Esophagus squamous epithelium (tissue), 5 donors: Measurements from ENCODE around the gene MAP4K4. TPM values are rescaled to one million over a fixed set of nuclear protein-coding genes. Genes with fewer than 3 reads are reported as not detected.

ENCODE experiments used
- DNase-seq: peaks from one replicate; lab custom pipeline; 2025; lab: John Stamatoyannopoulos, UW
- H3K27ac ChIP-seq, 4 donors: fragments of 200-600 bp; sonication (generic); one replicate each; pipeline ENCODE4 v1.5.1; 2016 to 2019; ENCODE audit warnings: mild to moderate bottlenecking in 1 of 4
- H3K27me3 ChIP-seq, 4 donors: fragments of 200-600 bp; sonication (generic); 1 replicate in 3 of 4; 2 replicates in 1 of 4; pipeline versions ENCODE4 v1.5.1 to v1.6.0; 2017 to 2021; ENCODE audit warnings: antibody characterized with exemption in 1 of 4
- H3K36me3 ChIP-seq, 3 donors: fragments of 200-600 bp; sonication (generic); one replicate each; pipeline ENCODE4 v1.5.1; 2016 to 2019
- H3K4me1 ChIP-seq, 3 donors: fragments of 200-600 bp; sonication (generic); one replicate each; pipeline ENCODE4 v1.5.1; 2017 to 2019
- H3K4me3 ChIP-seq, 4 donors: fragments of 200-600 bp; sonication (generic); 1 replicate in 3 of 4; 2 replicates in 1 of 4; pipeline ENCODE4 v1.5.1; 2016 to 2019; ENCODE audit warnings: mild to moderate bottlenecking in 2 of 4, moderate library complexity in 1 of 4
- H3K9me3 ChIP-seq, 3 donors: fragments of 200-600 bp; sonication (generic); one replicate each; pipeline ENCODE4 v1.5.1; 2016 to 2019
- POLR2A ChIP-seq, 4 donors: fragments of 450-650 bp; IDR thresholded peaks; one replicate each; pipeline ENCODE4 v1.6.1; 2017; ENCODE audit warnings: antibody characterized with exemption in 4 of 4, mild to moderate bottlenecking in 4 of 4, moderate library complexity in 3 of 4
- WGBS, 2 donors: methylation state at CpG; one replicate each; pipeline ENCODE4 v1.1.5; 2018; 5-methylcytosine and 5-hydroxymethylcytosine counted together
- intact Hi-C: fragments of 100-400 bp; cut with DNase I; formaldehyde crosslinking; loops from one replicate; pipeline ENCODE4 v1.15.0; 2022
- total RNA-seq, 4 donors: library from RNA; depleted of rRNA; stranded (reverse); fragments of >200 nt; gene quantifications; one replicate each; pipeline ENCODE4 v1.1.0, GENCODE V29; 2016
- TF ChIP-seq, protein P1 (sequence below), 6 experiments: fragments of 450-650 bp in 4 of 6; fragments of 200-600 bp in 2 of 6; sonication (generic) in 2 of 6; IDR thresholded peaks; one replicate each; pipeline ENCODE4 v1.5.1; 2016 to 2019; ENCODE audit warnings: antibody characterized with exemption in 6 of 6, mild to moderate bottlenecking in 4 of 6, moderate library complexity in 4 of 6
- donor health status: DM: yes; HTN: yes; CAD: no.

MAP4K4 gene
- total RNA-seq, 4 donors from 2014 or later: 46.0 to 121 (median 53.9) TPM

GRCh38 chr2:101809698-101810097 lies 112.2 kb downstream of the MAP4K4 start:
- intact Hi-C loops: no loop called here
- no peak for DNase-seq
- no peaks in the 10 kb centered on the region for H3K27me3 ChIP-seq
- TF ChIP-seq POLR2A (IDR thresholded peaks at IDR 0.05): no peak
- TF ChIP-seq, protein P1, sequence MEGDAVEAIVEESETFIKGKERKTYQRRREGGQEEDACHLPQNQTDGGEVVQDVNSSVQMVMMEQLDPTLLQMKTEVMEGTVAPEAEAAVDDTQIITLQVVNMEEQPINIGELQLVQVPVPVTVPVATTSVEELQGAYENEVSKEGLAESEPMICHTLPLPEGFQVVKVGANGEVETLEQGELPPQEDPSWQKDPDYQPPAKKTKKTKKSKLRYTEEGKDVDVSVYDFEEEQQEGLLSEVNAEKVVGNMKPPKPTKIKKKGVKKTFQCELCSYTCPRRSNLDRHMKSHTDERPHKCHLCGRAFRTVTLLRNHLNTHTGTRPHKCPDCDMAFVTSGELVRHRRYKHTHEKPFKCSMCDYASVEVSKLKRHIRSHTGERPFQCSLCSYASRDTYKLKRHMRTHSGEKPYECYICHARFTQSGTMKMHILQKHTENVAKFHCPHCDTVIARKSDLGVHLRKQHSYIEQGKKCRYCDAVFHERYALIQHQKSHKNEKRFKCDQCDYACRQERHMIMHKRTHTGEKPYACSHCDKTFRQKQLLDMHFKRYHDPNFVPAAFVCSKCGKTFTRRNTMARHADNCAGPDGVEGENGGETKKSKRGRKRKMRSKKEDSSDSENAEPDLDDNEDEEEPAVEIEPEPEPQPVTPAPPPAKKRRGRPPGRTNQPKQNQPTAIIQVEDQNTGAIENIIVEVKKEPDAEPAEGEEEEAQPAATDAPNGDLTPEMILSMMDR (IDR thresholded peaks at IDR 0.05): no peak
- H3K27ac ChIP-seq: no peak overlapping the region
- H3K9me3 ChIP-seq: no peaks in the 10 kb centered on the region
- H3K4me1 ChIP-seq: peaks cover 3 to 34% (median 16%) of the 10 kb centered on the region in 3 donors
- H3K4me3 ChIP-seq: no peak overlapping the region
- no peaks in the 10 kb centered on the region for H3K36me3 ChIP-seq

- Histone ChIP-seq H3K27ac (no peak overlapping the region), H3K36me3 (no peaks in the 10 kb centered on the region), H3K27me3 (no peaks in the 10 kb centered on the region), H3K4me1 (peaks cover 0 to 26% (median 9%) of the 10 kb centered on the region in 3 donors), H3K4me3 (no peak overlapping the region), H3K9me3 (no peaks in the 10 kb centered on the region)
- intact Hi-C loops: no loop called here
- no peak for DNase-seq
- WGBS, 2 donors: 90 to 97% methylated on average over 11 of the region's 11 CpGs
- TF ChIP-seq, protein P1 (IDR thresholded peaks at IDR 0.05): no peak
- TF ChIP-seq POLR2A (IDR thresholded peaks at IDR 0.05): no peak
Observed at GRCh38 chr2:101811226-101812015, 113.9 kb downstream of the MAP4K4 start.

DNA sequence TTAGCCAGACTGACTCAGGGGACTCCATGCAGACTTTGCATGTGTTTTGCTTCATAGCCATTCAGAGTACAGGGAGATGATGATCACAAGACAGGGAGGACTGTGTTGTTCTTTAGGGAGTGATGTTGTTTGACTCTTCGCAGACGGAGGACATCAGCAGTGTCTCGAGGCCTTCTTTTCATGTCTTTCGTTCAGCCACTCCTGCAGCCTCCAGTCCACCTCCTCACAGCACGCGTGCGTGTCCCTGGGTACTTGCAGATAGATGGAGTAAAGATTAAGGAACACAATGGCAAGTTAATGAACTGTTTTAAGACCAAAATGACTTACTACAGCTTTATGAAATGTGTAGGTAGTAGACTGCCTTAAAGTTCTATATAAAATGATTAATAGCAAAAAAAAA lies 114.7 kb downstream of the MAP4K4 start:
- WGBS, 2 donors: 96 to 98% methylated on average over 5 to 7 of the region's 7 CpGs
- intact Hi-C loops: no loop called here
- DNase-seq: no peak
- H3K9me3 ChIP-seq: no peaks in the 10 kb centered on the region
- H3K27ac ChIP-seq: no peak overlapping the region
- no peak for TF ChIP-seq POLR2A (IDR thresholded peaks at IDR 0.05)
- TF ChIP-seq, protein P1 (IDR thresholded peaks at IDR 0.05): no peak
- no peak overlapping the region for H3K4me3 ChIP-seq
- no peaks in the 10 kb centered on the region for H3K36me3 ChIP-seq
- H3K4me1 ChIP-seq: peaks cover 0 to 23% (median 4%) of the 10 kb centered on the region in 3 donors
- H3K27me3 ChIP-seq: no peaks in the 10 kb centered on the region

GRCh38 chr2:101814752-101815151 lies 117.2 kb downstream of the MAP4K4 start:
- Histone ChIP-seq H3K27me3 (no peaks in the 10 kb centered on the region), H3K4me3 (no peak overlapping the region), H3K9me3 (no peaks in the 10 kb centered on the region), H3K36me3 (no peaks in the 10 kb centered on the region), H3K4me1 (peaks cover 0 to 39% (median 17%) of the 10 kb centered on the region in 3 donors), H3K27ac (no peak overlapping the region)
- no peak for DNase-seq
- 77 to 78% methylated on average over 2 of the region's 2 CpGs for WGBS, 2 donors
- intact Hi-C loops: no loop called here
- TF ChIP-seq, protein P1 (IDR thresholded peaks at IDR 0.05): no peak

DNA sequence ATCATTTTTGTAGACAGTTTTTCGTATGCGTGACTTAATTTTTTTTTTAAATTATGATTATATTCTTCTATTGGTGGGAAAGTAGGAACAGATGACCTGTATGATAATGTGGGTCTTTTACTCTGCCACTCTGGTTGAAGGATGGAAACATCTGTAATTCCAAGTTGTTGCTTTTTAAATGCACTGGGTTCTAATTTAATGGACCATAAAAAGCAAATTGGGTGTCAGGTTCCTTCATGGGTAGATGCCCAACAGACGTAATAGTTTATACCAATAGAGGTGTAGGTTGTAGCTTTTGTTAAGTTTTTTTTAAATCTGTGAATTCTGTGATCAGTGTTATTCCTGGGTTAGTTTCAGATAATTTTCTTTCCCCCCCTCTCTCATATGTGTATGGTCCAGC lies 117.6 kb downstream of the MAP4K4 start:
- H3K36me3 ChIP-seq: no peaks in the 10 kb centered on the region
- no peak overlapping the region for H3K4me3 ChIP-seq
- WGBS, 2 donors: 90 to 96% methylated on average over 3 of the region's 3 CpGs
- no peak for DNase-seq
- intact Hi-C loops: no loop called here
- H3K4me1 ChIP-seq: peaks cover 0 to 43% (median 21%) of the 10 kb centered on the region in 3 donors
- H3K9me3 ChIP-seq: no peaks in the 10 kb centered on the region
- TF ChIP-seq, protein P1 (IDR thresholded peaks at IDR 0.05): no peak
- TF ChIP-seq POLR2A (IDR thresholded peaks at IDR 0.05): no peak
- H3K27ac ChIP-seq: no peak overlapping the region
- H3K27me3 ChIP-seq: no peaks in the 10 kb centered on the region
